GM23338 (cell line): Measurements from ENCODE around the gene HLA-DMB. TPM values are rescaled to one million over a fixed set of nuclear protein-coding genes. Genes with fewer than 3 reads are reported as not detected.

Experiments used
- ATAC-seq: fragments of 200-7000 bp; cut with Tn5 transposase; 3 replicates; pipeline ENCODE4 v1.9.1; 2020
- DNase-seq: peaks from one replicate; pipeline ENCODE4 v3.0.0-alpha.2; 2015; ENCODE audit warnings: low spot score
- H2AFZ ChIP-seq: fragments of 200-600 bp; sonication (generic); 2 replicates; pipeline ENCODE4 v1.8.0; 2016; ENCODE audit warnings: antibody characterized with exemption, mild to moderate bottlenecking, moderate library complexity
- H3F3A ChIP-seq: fragments of 200-600 bp; sonication (generic); replicated peaks from 2 replicates; pipeline ENCODE4 v1.8.0; 2017; ENCODE audit warnings: antibody characterized with exemption, mixed run types, low read depth
- H3K27ac ChIP-seq: fragments of 200-600 bp; sonication (generic); 2 replicates; pipeline ENCODE4 v1.6.1; 2016; ENCODE audit warnings: low read depth
- H3K27me3 ChIP-seq: fragments of 200-600 bp; sonication (generic); 2 replicates; pipeline ENCODE4 v1.8.0; 2016; ENCODE audit warnings: mild to moderate bottlenecking, mixed run types, moderate library complexity; ENCODE audit not compliant: insufficient read depth
- H3K36me3 ChIP-seq: fragments of 200-600 bp; sonication (generic); 2 replicates; pipeline ENCODE4 v1.8.0; 2016; ENCODE audit warnings: mild to moderate bottlenecking; ENCODE audit not compliant: insufficient read depth
- H3K4me1 ChIP-seq: fragments of 200-600 bp; sonication (generic); 2 replicates; pipeline ENCODE4 v1.8.0; 2016; ENCODE audit warnings: mild to moderate bottlenecking, moderate library complexity; ENCODE audit not compliant: insufficient read depth
- H3K4me2 ChIP-seq: fragments of 200-600 bp; sonication (generic); 2 replicates; pipeline ENCODE4 v1.7.1; 2017; ENCODE audit warnings: mixed run types
- H3K4me3 ChIP-seq: fragments of 200-600 bp; sonication (generic); 2 replicates; pipeline ENCODE4 v1.6.1; 2016; ENCODE audit warnings: mixed run types
- H3K79me2 ChIP-seq: fragments of 200-600 bp; sonication (generic); replicated peaks from 2 replicates; pipeline ENCODE4 v1.8.0; 2017; ENCODE audit warnings: mild to moderate bottlenecking; ENCODE audit not compliant: insufficient read depth
- H3K9me2 ChIP-seq: fragments of 200-600 bp; sonication (generic); 2 replicates; pipeline ENCODE4 v1.8.0; 2017; ENCODE audit not compliant: insufficient read depth
- H4K20me1 ChIP-seq: fragments of 200-600 bp; sonication (generic); replicated peaks from 2 replicates; pipeline ENCODE4 v1.8.0; 2017; ENCODE audit warnings: mild to moderate bottlenecking; ENCODE audit not compliant: insufficient read depth
- H3K27ac Mint-ChIP-seq: 2 replicates; pipeline ENCODE4 v1.8.0; 2020; ENCODE audit warnings: inconsistent platforms, mild to moderate bottlenecking, moderate library complexity, mixed read lengths
- H3K27me3 Mint-ChIP-seq: 3 replicates; pipeline ENCODE4 v1.8.0; 2022; ENCODE audit warnings: low read depth, mild to moderate bottlenecking, moderate library complexity, mixed read lengths, inconsistent platforms; ENCODE audit not compliant: insufficient read depth, poor library complexity
- H3K36me3 Mint-ChIP-seq: 3 replicates; pipeline ENCODE4 v1.8.0; 2021; ENCODE audit warnings: low read depth, mild to moderate bottlenecking, inconsistent platforms, moderate library complexity, mixed read lengths
- H3K4me1 Mint-ChIP-seq: 3 replicates; pipeline ENCODE4 v1.8.0; 2020; ENCODE audit warnings: mild to moderate bottlenecking, inconsistent platforms, mixed read lengths
- H3K4me3 Mint-ChIP-seq: 3 replicates; pipeline ENCODE4 v1.8.0; 2021; ENCODE audit warnings: moderate library complexity, mild to moderate bottlenecking, inconsistent platforms, mixed read lengths
- H3K9me3 Mint-ChIP-seq: 3 replicates; pipeline ENCODE4 v1.8.0; 2020; ENCODE audit warnings: moderate library complexity, mild to moderate bottlenecking, inconsistent platforms, mixed read lengths
- CREB1 ChIP-seq: fragments of 250-450 bp; sonication (Bioruptor Pico); IDR thresholded peaks from 2 replicates; pipeline ENCODE4 v1.5.0; 2020; ENCODE audit warnings: low read depth, mild to moderate bottlenecking, moderate library complexity
- EZH2 ChIP-seq: fragments of 200-600 bp; sonication (generic); IDR thresholded peaks from one replicate; pipeline ENCODE4 v1.8.0; 2017; ENCODE audit warnings: antibody characterized with exemption, mild to moderate bottlenecking, low read depth; ENCODE audit not compliant: unreplicated experiment
- JUNB ChIP-seq: IDR thresholded peaks from one replicate; pipeline ENCODE4 v1.6.1; 2016; ENCODE audit warnings: antibody characterized with exemption; ENCODE audit not compliant: unreplicated experiment
- NANOG ChIP-seq: IDR thresholded peaks from 2 replicates; pipeline ENCODE4 v1.6.1; 2016; ENCODE audit warnings: antibody characterized with exemption, borderline replicate concordance
- STAT1 ChIP-seq: IDR thresholded peaks from one replicate; pipeline ENCODE4 v1.6.1; 2016; ENCODE audit warnings: antibody characterized with exemption; ENCODE audit not compliant: unreplicated experiment
- ZNF114 ChIP-seq: fragments of 250-450 bp; sonication (Bioruptor Pico); IDR thresholded peaks from 2 replicates; pipeline ENCODE4 v1.5.0; 2020; ENCODE audit warnings: mild to moderate bottlenecking, moderate library complexity
- ZNF462 ChIP-seq: fragments of 250-450 bp; sonication (Bioruptor Pico); IDR thresholded peaks from 2 replicates; pipeline ENCODE4 v1.5.0; 2020; ENCODE audit warnings: mild to moderate bottlenecking, moderate library complexity
- polyA plus RNA-seq: library from polyadenylated mRNA; unstranded; fragments of >200 nt; fragmentation: Nextera tagmentation; extraction: Ambion mirVana; gene quantifications from 2 replicates; pipeline ENCODE4 v1.2.1, GENCODE V29; 2016
- total RNA-seq: library from RNA; depleted of rRNA; stranded (reverse); fragments of >200 nt; shearing (Covaris generic); gene quantifications from 2 replicates; pipeline ENCODE4 v1.2.3, GENCODE V29; 2014
- TF ChIP-seq, protein P1 (sequence below): IDR thresholded peaks from one replicate; pipeline ENCODE4 v1.6.1; 2018; ENCODE audit warnings: antibody characterized with exemption; ENCODE audit not compliant: unreplicated experiment
- TF ChIP-seq, protein P2 (sequence below), 2 experiments: fragments of 200-600 bp in 1 of 2; sonication (generic) in 1 of 2; conservative IDR thresholded peaks; 2 replicates each; pipeline versions ENCODE4 v1.5.1 to v1.6.1; 2016 to 2017; ENCODE audit warnings: antibody characterized with exemption in 2 of 2, low read depth in 2 of 2, mild to moderate bottlenecking in 2 of 2, moderate library complexity in 1 of 2

HLA-DMB gene
- total and polyA plus RNA-seq, 2 experiments from 2014 or later, result 0.70 to 1.6 TPM

DNA sequence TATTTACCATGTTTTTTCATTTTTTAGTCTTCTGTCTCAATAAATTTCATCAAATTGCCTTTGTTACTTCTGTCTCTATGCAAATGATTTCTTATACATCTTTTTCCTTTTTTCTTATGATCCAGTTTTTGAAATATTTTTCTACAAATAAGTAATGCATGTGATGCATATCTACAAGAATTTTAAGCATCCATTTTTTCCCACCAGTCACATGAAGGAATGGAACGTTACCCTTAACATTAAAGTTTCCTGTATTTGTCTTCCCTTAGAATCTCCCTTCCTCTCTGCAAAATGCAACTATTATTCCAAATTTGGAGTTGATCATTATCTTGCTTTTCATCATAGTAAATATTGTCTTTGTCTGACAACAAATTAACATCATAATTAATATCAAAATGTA is 51.3 kb downstream of the HLA-DMB start:
- Histone ChIP-seq H3K36me3 (no peaks in the 10 kb centered on the region), H2AFZ (no peak overlapping the region), H3K4me3 (no peak overlapping the region), H3K27me3 (no peaks in the 10 kb centered on the region), H3K4me2 (no peak overlapping the region), H3K9me2 (no peaks in the 10 kb centered on the region), H3K79me2 (no peaks in the 10 kb centered on the region), H3K4me1 (no peaks in the 10 kb centered on the region), H3K27ac (no peak overlapping the region), H4K20me1 (no peaks in the 10 kb centered on the region), H3F3A (no peaks in the 10 kb centered on the region)
- Mint-ChIP-seq H3K9me3 (no peaks in the 10 kb centered on the region; the same call in 2 of the 3 replicates), H3K36me3 (no peaks in the 10 kb centered on the region), H3K27me3 (peaks cover 9% of the 10 kb centered on the region), H3K4me3 (no peak overlapping the region), H3K27ac (no peak overlapping the region), H3K4me1 (0 out of 3 replicates have a peak, but pooled peaks cover 2% of the 10 kb centered on the region)
- TF ChIP-seq, protein P1, sequence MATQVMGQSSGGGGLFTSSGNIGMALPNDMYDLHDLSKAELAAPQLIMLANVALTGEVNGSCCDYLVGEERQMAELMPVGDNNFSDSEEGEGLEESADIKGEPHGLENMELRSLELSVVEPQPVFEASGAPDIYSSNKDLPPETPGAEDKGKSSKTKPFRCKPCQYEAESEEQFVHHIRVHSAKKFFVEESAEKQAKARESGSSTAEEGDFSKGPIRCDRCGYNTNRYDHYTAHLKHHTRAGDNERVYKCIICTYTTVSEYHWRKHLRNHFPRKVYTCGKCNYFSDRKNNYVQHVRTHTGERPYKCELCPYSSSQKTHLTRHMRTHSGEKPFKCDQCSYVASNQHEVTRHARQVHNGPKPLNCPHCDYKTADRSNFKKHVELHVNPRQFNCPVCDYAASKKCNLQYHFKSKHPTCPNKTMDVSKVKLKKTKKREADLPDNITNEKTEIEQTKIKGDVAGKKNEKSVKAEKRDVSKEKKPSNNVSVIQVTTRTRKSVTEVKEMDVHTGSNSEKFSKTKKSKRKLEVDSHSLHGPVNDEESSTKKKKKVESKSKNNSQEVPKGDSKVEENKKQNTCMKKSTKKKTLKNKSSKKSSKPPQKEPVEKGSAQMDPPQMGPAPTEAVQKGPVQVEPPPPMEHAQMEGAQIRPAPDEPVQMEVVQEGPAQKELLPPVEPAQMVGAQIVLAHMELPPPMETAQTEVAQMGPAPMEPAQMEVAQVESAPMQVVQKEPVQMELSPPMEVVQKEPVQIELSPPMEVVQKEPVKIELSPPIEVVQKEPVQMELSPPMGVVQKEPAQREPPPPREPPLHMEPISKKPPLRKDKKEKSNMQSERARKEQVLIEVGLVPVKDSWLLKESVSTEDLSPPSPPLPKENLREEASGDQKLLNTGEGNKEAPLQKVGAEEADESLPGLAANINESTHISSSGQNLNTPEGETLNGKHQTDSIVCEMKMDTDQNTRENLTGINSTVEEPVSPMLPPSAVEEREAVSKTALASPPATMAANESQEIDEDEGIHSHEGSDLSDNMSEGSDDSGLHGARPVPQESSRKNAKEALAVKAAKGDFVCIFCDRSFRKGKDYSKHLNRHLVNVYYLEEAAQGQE, result no peak
- no peak for TF ChIP-seq ZNF462 (CRISPR knock-in tag)
- TF ChIP-seq ZNF114, result no peak
- no peak for TF ChIP-seq EZH2
- no peak for TF ChIP-seq NANOG
- TF ChIP-seq JUNB, result no peak
- TF ChIP-seq, protein P2, sequence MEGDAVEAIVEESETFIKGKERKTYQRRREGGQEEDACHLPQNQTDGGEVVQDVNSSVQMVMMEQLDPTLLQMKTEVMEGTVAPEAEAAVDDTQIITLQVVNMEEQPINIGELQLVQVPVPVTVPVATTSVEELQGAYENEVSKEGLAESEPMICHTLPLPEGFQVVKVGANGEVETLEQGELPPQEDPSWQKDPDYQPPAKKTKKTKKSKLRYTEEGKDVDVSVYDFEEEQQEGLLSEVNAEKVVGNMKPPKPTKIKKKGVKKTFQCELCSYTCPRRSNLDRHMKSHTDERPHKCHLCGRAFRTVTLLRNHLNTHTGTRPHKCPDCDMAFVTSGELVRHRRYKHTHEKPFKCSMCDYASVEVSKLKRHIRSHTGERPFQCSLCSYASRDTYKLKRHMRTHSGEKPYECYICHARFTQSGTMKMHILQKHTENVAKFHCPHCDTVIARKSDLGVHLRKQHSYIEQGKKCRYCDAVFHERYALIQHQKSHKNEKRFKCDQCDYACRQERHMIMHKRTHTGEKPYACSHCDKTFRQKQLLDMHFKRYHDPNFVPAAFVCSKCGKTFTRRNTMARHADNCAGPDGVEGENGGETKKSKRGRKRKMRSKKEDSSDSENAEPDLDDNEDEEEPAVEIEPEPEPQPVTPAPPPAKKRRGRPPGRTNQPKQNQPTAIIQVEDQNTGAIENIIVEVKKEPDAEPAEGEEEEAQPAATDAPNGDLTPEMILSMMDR (conservative IDR thresholded peaks at IDR 0.05; ENCODE audit: low read depth in 2 of 2), result no peak
- TF ChIP-seq CREB1 (CRISPR knock-in tag), result no peak
- no peak for TF ChIP-seq STAT1
- ATAC-seq (no peak), DNase-seq (no peak)
